Fibroblast of the aortic adventitia (primary cell): ENCODE results near the gene DAPK1. TPM values are rescaled to one million over a fixed set of nuclear protein-coding genes. Genes with fewer than 3 reads are reported as not detected.

Source experiments
- DNase-seq: peaks from one replicate; pipeline ENCODE4 v3.0.0-alpha.2; 2010; ENCODE audit warnings: low read depth
- H3K4me3 ChIP-seq: 2 replicates; pipeline ENCODE4 v1.5.1; 2011; ENCODE audit warnings: low read depth, mild to moderate bottlenecking, control low read depth, low read length, moderate library complexity
- total RNA-seq: library from RNA; depleted of rRNA; stranded (reverse); fragments of >200 nt; gene quantifications from 2 replicates; pipeline ENCODE4 v1.2.3, GENCODE V29; 2012; ENCODE audit warnings: low replicate concordance
- TF ChIP-seq, protein P1 (sequence below): IDR thresholded peaks from 2 replicates; pipeline ENCODE4 v1.5.1; 2011; ENCODE audit warnings: mild to moderate bottlenecking, low read length, control low read depth, inconsistent platforms; ENCODE audit not compliant: insufficient read depth

The DAPK1 gene
- total RNA-seq, 1 donor = 30.9 TPM

- no peak overlapping the region for H3K4me3 ChIP-seq
- DNase-seq = no peak
- TF ChIP-seq, protein P1, sequence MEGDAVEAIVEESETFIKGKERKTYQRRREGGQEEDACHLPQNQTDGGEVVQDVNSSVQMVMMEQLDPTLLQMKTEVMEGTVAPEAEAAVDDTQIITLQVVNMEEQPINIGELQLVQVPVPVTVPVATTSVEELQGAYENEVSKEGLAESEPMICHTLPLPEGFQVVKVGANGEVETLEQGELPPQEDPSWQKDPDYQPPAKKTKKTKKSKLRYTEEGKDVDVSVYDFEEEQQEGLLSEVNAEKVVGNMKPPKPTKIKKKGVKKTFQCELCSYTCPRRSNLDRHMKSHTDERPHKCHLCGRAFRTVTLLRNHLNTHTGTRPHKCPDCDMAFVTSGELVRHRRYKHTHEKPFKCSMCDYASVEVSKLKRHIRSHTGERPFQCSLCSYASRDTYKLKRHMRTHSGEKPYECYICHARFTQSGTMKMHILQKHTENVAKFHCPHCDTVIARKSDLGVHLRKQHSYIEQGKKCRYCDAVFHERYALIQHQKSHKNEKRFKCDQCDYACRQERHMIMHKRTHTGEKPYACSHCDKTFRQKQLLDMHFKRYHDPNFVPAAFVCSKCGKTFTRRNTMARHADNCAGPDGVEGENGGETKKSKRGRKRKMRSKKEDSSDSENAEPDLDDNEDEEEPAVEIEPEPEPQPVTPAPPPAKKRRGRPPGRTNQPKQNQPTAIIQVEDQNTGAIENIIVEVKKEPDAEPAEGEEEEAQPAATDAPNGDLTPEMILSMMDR = no peak
Measured at GRCh38 chr9:87629104-87629503, 131.4 kb downstream of the DAPK1 start.

GRCh38 chr9:87630266-87630665, 132.6 kb downstream of the DAPK1 start:
- no peak for DNase-seq
- no peak overlapping the region for H3K4me3 ChIP-seq
- TF ChIP-seq, protein P1 = no peak

- no peak for DNase-seq
- no peak overlapping the region for H3K4me3 ChIP-seq
- TF ChIP-seq, protein P1 = no peak
Measured at GRCh38 chr9:87630846-87631245, 133.2 kb downstream of the DAPK1 start.

DNA sequence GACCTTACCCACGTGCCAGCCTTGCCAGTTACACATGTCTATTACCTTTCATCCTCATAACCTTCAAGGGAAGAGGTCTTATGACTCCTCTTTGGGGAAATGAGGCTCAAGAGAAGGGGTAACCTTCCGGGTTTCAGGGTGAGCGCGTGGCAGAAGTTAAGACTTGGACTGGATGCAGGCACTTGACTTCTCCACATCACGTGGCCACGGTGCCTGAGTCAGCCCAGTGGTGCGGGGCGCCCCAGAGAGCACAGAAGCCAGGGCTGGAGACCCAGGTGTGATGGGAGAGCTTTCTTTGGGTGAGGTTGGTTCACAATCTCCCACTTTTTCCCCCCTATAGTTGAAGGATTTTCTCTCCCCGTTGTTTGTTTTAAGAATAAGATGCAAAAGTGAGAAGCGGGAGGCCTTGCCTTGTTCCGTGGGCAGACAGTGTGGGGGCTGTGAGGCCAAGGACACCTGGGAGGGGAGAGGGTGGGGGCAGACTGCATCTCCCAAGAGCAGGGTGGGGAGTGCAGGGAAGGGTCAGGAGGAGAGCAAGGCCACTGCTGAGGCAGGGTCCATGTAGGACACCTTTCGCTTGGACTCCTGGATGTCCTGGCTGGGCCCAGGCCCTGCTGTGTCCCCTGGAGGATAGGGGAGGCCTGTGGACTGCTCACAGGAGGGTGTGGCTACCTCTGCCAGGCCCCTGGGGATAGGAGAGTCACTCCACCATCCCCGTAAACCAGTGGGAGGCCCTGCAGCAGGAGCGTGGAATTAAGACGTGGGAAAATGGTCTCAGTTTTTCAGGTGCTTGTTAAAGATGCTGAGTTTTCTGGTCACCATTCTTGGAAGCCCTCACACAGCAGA, 138.2 kb downstream of the DAPK1 start:
- no peak overlapping the region for H3K4me3 ChIP-seq
- no peak for DNase-seq
- TF ChIP-seq, protein P1 = no peak

- H3K4me3 ChIP-seq = no peak overlapping the region
- no peak for DNase-seq
- TF ChIP-seq, protein P1 = no peak
Measured at GRCh38 chr9:87638292-87638691, 140.6 kb downstream of the DAPK1 start.

- TF ChIP-seq, protein P1 = no peak
- H3K4me3 ChIP-seq = no peak overlapping the region
- DNase-seq = no peak
Measured at GRCh38 chr9:87639949-87640348, 142.3 kb downstream of the DAPK1 start.
